Suprapubic skin (tissue), 4 donors: ENCODE data around the gene PNLIPRP3. TPM values are rescaled to one million over a fixed set of nuclear protein-coding genes. Genes with fewer than 3 reads are reported as not detected.

Experiments
- DNase-seq, 2 donors: peaks; one replicate each; pipeline ENCODE4 v3.0.0-alpha.2; 2019; ENCODE audit warnings: low spot score in 2 of 2
- H3K27ac ChIP-seq: fragments of 200-600 bp; sonication (generic); one replicate; pipeline ENCODE4 v1.5.1; 2019
- H3K27me3 ChIP-seq: fragments of 200-600 bp; sonication (generic); one replicate; pipeline ENCODE4 v1.5.1; 2019
- H3K36me3 ChIP-seq: fragments of 200-600 bp; sonication (generic); one replicate; pipeline ENCODE4 v1.5.1; 2019
- H3K4me1 ChIP-seq: fragments of 200-600 bp; sonication (generic); one replicate; pipeline ENCODE4 v1.5.1; 2019
- H3K4me3 ChIP-seq: fragments of 200-600 bp; sonication (generic); one replicate; pipeline ENCODE4 v1.5.1; 2019; ENCODE audit warnings: mild to moderate bottlenecking
- H3K9me3 ChIP-seq: fragments of 200-600 bp; sonication (generic); one replicate; pipeline ENCODE4 v1.5.1; 2019
- CTCF ChIP-seq, 2 donors: fragments of 200-600 bp in 1 of 2; fragments of 450-650 bp in 1 of 2; sonication (generic) in 1 of 2; IDR thresholded peaks; one replicate each; pipeline ENCODE4 v1.5.1; 2016 to 2019; ENCODE audit warnings: antibody characterized with exemption in 2 of 2, mild to moderate bottlenecking in 1 of 2, moderate library complexity in 1 of 2
- EP300 ChIP-seq: sonication (generic); formaldehyde crosslinking; IDR thresholded peaks from one replicate; pipeline ENCODE4 v1.6.1; 2017; ENCODE audit warnings: antibody characterized with exemption
- POLR2A ChIP-seq, 2 donors: fragments of 450-650 bp; IDR thresholded peaks; one replicate each; pipeline ENCODE4 v1.6.1; 2017; ENCODE audit warnings: antibody characterized with exemption in 2 of 2, mild to moderate bottlenecking in 2 of 2, moderate library complexity in 2 of 2
- POLR2AphosphoS5 ChIP-seq, 3 donors: sonication (generic); formaldehyde crosslinking; IDR thresholded peaks; one replicate each; pipeline ENCODE4 v1.6.1; 2017; ENCODE audit warnings: antibody characterized with exemption in 3 of 3
- WGBS: methylation state at CpG from one replicate; pipeline ENCODE4 v1.1.5; 2018; 5-methylcytosine and 5-hydroxymethylcytosine counted together
- total RNA-seq, 4 donors: library from RNA; depleted of rRNA; stranded (reverse); fragments of >200 nt; gene quantifications; one replicate each; pipeline ENCODE4 v1.1.0, GENCODE V29; 2016

PNLIPRP3 gene
- total RNA-seq, 4 donors from 2014 or later, result 27.4 to 53.9 (median 48.8) TPM

- H3K4me1 ChIP-seq, result peaks cover 3% of the 10 kb centered on the region
- TF ChIP-seq EP300 (no peak), POLR2AphosphoS5 (IDR thresholded peaks at IDR 0.05) (peak in 1 of 3 donors; percentile 55)
- H3K4me3 ChIP-seq, result peak overlapping the region; percentile 32
- H3K27me3 ChIP-seq, result no peaks in the 10 kb centered on the region
- H3K9me3 ChIP-seq, result no peaks in the 10 kb centered on the region
- no peak for DNase-seq
- no peaks in the 10 kb centered on the region for H3K36me3 ChIP-seq
- WGBS, result 39% methylated on average over 1 of the region's 1 CpG
- peak overlapping the region; percentile 91 for H3K27ac ChIP-seq
Measured at GRCh38 chr10:116430288-116430687, 2.6 kb downstream of the PNLIPRP3 start.

- WGBS, result 46% methylated on average over 2 of the region's 2 CpGs
- H3K9me3 ChIP-seq, result no peaks in the 10 kb centered on the region
- H3K4me3 ChIP-seq, result peak overlapping the region; percentile 5
- TF ChIP-seq POLR2A (IDR thresholded peaks at IDR 0.05) (no peak), EP300 (no peak), CTCF (IDR thresholded peaks at IDR 0.05) (no peak), POLR2AphosphoS5 (IDR thresholded peaks at IDR 0.05) (no peak)
- DNase-seq, result no peak
- H3K27ac ChIP-seq, result peak overlapping the region; percentile 91
- peaks cover 7% of the 10 kb centered on the region for H3K4me1 ChIP-seq
- H3K36me3 ChIP-seq, result no peaks in the 10 kb centered on the region
- H3K27me3 ChIP-seq, result no peaks in the 10 kb centered on the region
Measured at GRCh38 chr10:116431598-116431997, 4.0 kb downstream of the PNLIPRP3 start.

- H3K27me3 ChIP-seq, result no peaks in the 10 kb centered on the region
- no peaks in the 10 kb centered on the region for H3K36me3 ChIP-seq
- WGBS, result 68% methylated on average over 1 of the region's 1 CpG
- H3K4me1 ChIP-seq, result peaks cover 15% of the 10 kb centered on the region
- DNase-seq, result no peak
- TF ChIP-seq CTCF (IDR thresholded peaks at IDR 0.05) (no peak), POLR2A (IDR thresholded peaks at IDR 0.05) (no peak), POLR2AphosphoS5 (IDR thresholded peaks at IDR 0.05) (no peak), EP300 (no peak)
- H3K4me3 ChIP-seq, result no peak overlapping the region
- no peaks in the 10 kb centered on the region for H3K9me3 ChIP-seq
- H3K27ac ChIP-seq, result peak overlapping the region; percentile 65
Measured at GRCh38 chr10:116437076-116437692, 9.5 kb downstream of the PNLIPRP3 start.

GRCh38 chr10:116440330-116441030 lies 12.8 kb downstream of the PNLIPRP3 start:
- Histone ChIP-seq H3K36me3 (no peaks in the 10 kb centered on the region), H3K4me1 (peaks cover 15% of the 10 kb centered on the region), H3K4me3 (no peak overlapping the region), H3K27ac (peak overlapping the region; percentile 47), H3K9me3 (no peaks in the 10 kb centered on the region), H3K27me3 (no peaks in the 10 kb centered on the region)
- 76% methylated on average over 5 of the region's 5 CpGs for WGBS
- DNase-seq, result no peak
- TF ChIP-seq POLR2A (IDR thresholded peaks at IDR 0.05) (no peak), POLR2AphosphoS5 (IDR thresholded peaks at IDR 0.05) (no peak), EP300 (no peak), CTCF (IDR thresholded peaks at IDR 0.05) (no peak)

GRCh38 chr10:116444527-116445142 lies 17.0 kb downstream of the PNLIPRP3 start:
- no peak overlapping the region for H3K4me3 ChIP-seq
- 61% methylated on average over 4 of the region's 4 CpGs for WGBS
- no peak for DNase-seq
- no peaks in the 10 kb centered on the region for H3K27me3 ChIP-seq
- H3K36me3 ChIP-seq, result no peaks in the 10 kb centered on the region
- no peak overlapping the region for H3K27ac ChIP-seq
- H3K4me1 ChIP-seq, result peaks cover 3% of the 10 kb centered on the region
- H3K9me3 ChIP-seq, result no peaks in the 10 kb centered on the region
- TF ChIP-seq EP300, result no peak
- peak; percentile 35 to 66 for TF ChIP-seq CTCF (IDR thresholded peaks at IDR 0.05)
- no peak for TF ChIP-seq POLR2AphosphoS5 (IDR thresholded peaks at IDR 0.05)
